ENCODE results near the gene FCN3.

DNA sequence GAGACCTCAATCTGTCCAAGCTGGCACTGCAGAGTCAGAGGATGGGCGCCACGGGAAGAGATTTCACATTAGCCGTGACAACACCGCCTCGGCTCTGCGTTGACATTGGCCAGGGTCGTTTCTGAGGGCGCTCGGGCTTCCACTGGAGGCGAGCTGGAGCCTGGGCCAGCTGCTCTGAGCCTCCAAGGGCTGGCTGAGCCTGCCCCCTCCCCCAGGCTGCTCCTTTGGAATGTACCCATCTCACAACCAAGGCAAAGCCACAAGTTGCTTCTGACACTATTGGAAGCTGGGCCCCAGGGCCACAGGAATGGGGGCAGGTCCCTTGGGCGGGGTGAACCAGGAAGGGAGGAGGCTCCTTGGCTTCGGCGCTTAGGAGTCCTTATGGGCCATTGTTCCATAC is 30.4 kb upstream of the FCN3 start:
- no peak for TF ChIP-seq CTCF (IDR thresholded peaks at IDR 0.05; ENCODE audit: low read depth, low read length, poor library complexity, severe bottlenecking)
- no peak for TF ChIP-seq EZH2phosphoT487 (IDR thresholded peaks at IDR 0.05; ENCODE audit: borderline replicate concordance, low read length)

All from DOHH2 (cell line).